ENCODE results near the gene KRT40. TPM values are rescaled to one million over a fixed set of nuclear protein-coding genes. Genes with fewer than 3 reads are reported as not detected.

Gene KRT40
- total RNA-seq, 1 donor from 2014 or later = not detected

DNA sequence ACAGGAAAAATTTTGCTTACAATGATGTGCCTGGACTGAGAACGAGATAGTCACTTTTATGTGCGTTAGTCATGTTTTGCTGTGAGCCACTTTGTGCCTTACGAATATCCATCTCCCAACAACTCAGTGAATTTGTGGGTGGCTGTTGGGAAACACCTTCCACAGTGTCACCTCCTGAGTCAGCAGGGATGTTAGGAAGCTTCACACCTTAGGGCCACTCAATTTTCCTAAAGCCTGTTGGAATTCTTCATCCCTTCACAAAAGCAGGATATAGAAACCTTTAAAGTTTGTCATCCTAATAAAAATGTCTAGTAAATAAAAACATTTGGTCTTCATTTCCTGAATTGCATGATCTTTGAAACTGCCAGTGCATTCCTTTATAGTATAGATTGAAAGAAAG, 29.1 kb upstream of the KRT40 start:
- DNase-seq (ENCODE audit: low read depth, low spot score) = no peak
- Mint-ChIP-seq H3K36me3 (ENCODE audit: low read depth) (no peaks in the 10 kb centered on the region), H3K27me3 (ENCODE audit: low read depth) (no peaks in the 10 kb centered on the region), H3K9me3 (no peaks in the 10 kb centered on the region), H3K4me3 (no peak overlapping the region), H3K4me1 (peaks cover 5% of the 10 kb centered on the region), H3K27ac (ENCODE audit: unreplicated experiment) (no peak overlapping the region)
- TF ChIP-seq, protein P1, sequence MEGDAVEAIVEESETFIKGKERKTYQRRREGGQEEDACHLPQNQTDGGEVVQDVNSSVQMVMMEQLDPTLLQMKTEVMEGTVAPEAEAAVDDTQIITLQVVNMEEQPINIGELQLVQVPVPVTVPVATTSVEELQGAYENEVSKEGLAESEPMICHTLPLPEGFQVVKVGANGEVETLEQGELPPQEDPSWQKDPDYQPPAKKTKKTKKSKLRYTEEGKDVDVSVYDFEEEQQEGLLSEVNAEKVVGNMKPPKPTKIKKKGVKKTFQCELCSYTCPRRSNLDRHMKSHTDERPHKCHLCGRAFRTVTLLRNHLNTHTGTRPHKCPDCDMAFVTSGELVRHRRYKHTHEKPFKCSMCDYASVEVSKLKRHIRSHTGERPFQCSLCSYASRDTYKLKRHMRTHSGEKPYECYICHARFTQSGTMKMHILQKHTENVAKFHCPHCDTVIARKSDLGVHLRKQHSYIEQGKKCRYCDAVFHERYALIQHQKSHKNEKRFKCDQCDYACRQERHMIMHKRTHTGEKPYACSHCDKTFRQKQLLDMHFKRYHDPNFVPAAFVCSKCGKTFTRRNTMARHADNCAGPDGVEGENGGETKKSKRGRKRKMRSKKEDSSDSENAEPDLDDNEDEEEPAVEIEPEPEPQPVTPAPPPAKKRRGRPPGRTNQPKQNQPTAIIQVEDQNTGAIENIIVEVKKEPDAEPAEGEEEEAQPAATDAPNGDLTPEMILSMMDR (conservative IDR thresholded peaks at IDR 0.05) = no peak

DNA sequence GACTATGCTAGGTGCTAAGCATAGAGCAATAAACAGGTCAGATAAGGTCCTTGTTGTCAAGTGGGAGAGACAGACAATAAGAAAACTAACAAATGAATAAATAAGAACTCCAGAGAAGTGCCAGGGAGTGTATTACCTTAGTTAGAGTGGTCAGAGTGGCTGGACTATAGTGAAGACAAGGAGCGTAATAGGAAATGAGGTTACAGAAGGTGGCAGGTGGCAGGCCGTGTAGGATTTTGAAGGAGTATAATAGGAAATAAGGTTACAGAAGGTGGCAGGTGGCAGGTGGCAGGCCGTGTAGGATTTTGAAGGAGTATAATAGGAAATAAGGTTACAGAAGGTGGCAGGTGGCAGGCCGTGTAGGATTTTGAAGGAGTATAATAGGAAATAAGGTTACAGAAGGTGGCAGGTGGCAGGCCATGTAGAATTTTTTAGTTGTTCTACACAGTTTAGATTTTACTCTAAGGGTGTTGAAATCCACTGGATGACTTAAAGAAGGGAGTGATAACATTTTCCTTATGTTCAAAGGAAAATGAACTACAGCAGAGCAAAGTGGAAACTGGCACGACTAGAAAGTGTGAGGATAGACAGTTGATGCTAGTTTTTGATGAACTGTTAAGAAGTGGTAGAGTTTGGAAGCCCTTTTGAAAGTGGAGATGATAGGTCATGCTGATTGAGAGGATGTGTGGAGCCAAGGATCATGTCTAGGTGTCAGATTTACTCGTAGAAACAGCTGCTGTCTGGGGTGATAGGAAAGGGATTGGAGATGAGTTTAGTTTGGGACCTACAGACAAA, 28.4 kb upstream of the KRT40 start:
- peaks cover 5% of the 10 kb centered on the region for H3K4me1 Mint-ChIP-seq
- DNase-seq (ENCODE audit: low read depth, low spot score) = no peak
- H3K36me3 Mint-ChIP-seq (ENCODE audit: low read depth) = no peaks in the 10 kb centered on the region
- H3K4me3 Mint-ChIP-seq = no peak overlapping the region
- no peak overlapping the region for H3K27ac Mint-ChIP-seq (ENCODE audit: unreplicated experiment)
- no peaks in the 10 kb centered on the region for H3K9me3 Mint-ChIP-seq
- TF ChIP-seq, protein P1 (conservative IDR thresholded peaks at IDR 0.05) = no peak
- no peaks in the 10 kb centered on the region for H3K27me3 Mint-ChIP-seq (ENCODE audit: low read depth)

DNA sequence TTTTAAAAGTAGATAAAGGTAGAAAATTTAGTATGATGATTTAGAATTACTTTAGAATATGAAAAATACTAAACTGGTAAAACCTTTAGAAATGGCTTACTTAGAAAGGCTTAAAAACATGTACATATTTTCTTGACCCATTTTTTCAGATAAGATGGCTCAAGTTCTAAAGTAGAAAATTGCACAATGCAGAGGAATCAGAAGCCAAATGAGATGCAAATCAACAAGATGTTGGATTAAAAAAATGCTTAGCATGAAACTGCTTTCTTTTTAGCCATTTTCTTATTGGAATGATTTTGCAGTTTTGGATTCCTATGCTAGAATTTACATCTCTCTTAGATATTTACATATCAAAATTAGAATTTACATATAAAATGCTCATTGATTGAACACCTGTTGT, 26.3 kb upstream of the KRT40 start:
- H3K4me3 Mint-ChIP-seq = no peak overlapping the region
- no peaks in the 10 kb centered on the region for H3K9me3 Mint-ChIP-seq
- no peaks in the 10 kb centered on the region for H3K27me3 Mint-ChIP-seq (ENCODE audit: low read depth)
- H3K36me3 Mint-ChIP-seq (ENCODE audit: low read depth) = no peaks in the 10 kb centered on the region
- TF ChIP-seq, protein P1 (conservative IDR thresholded peaks at IDR 0.05) = no peak
- DNase-seq (ENCODE audit: low read depth, low spot score) = no peak
- no peaks in the 10 kb centered on the region for H3K4me1 Mint-ChIP-seq
- H3K27ac Mint-ChIP-seq (ENCODE audit: unreplicated experiment) = no peak overlapping the region

DNA sequence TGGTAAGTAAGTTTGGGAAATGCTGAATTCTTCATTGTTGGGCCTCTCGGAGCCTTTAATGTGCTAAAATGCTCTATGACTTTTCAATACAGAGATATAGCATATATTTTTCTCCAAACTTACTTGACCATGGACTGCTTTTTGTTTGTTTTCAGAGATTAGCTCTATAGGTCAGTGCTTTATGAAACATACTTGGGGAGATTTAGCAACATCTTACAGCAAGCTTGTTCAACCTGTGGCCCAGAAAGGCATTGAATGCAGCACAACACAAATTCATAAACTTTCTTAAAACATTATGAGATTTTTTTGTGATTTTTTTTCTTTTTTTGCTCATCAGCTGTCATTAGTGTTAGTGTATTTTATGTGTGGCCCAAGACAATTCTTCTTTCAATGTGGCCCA, 25.8 kb upstream of the KRT40 start:
- no peak for DNase-seq (ENCODE audit: low read depth, low spot score)
- Mint-ChIP-seq H3K27me3 (ENCODE audit: low read depth) (no peaks in the 10 kb centered on the region), H3K9me3 (no peaks in the 10 kb centered on the region), H3K36me3 (ENCODE audit: low read depth) (no peaks in the 10 kb centered on the region), H3K4me3 (no peak overlapping the region), H3K4me1 (no peaks in the 10 kb centered on the region), H3K27ac (ENCODE audit: unreplicated experiment) (no peak overlapping the region)
- TF ChIP-seq, protein P1 (conservative IDR thresholded peaks at IDR 0.05) = no peak

DNA sequence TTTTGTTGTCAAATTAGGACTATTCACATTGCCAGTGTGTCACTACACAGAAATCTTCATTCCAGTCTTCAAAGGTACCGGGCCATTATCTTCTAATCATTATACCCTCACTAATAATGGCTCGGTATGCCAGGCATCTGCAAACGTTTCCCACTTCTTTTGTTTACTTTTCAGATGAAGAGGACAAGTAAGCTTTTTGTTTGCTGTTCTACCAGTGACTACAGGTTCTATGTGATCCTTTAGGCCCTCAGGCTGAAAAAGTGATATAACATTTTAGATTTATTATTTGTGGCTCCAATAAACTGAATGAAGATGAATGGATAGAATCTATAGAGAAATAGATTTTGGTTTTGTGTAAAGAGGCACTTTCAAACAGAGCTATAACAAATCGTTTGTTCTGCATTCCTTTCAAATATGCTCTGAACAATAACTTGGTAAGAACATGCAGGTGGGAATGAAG, 25.2 kb upstream of the KRT40 start:
- peaks cover 2% of the 10 kb centered on the region for H3K27me3 Mint-ChIP-seq (ENCODE audit: low read depth)
- DNase-seq (ENCODE audit: low read depth, low spot score) = no peak
- TF ChIP-seq, protein P1 (conservative IDR thresholded peaks at IDR 0.05) = no peak
- H3K4me3 Mint-ChIP-seq = no peak overlapping the region
- H3K27ac Mint-ChIP-seq (ENCODE audit: unreplicated experiment) = no peak overlapping the region
- no peaks in the 10 kb centered on the region for H3K36me3 Mint-ChIP-seq (ENCODE audit: low read depth)
- H3K9me3 Mint-ChIP-seq = no peaks in the 10 kb centered on the region
- H3K4me1 Mint-ChIP-seq = no peaks in the 10 kb centered on the region

Measured in neural crest cell (in vitro differentiated cells).